Endothelial cell of umbilical vein (primary cell): Measurements from ENCODE around the gene PLA2R1.

ENCODE experiments used
- EZH2 ChIP-seq: IDR thresholded peaks from 2 replicates; pipeline ENCODE4 v1.6.1; 2012; ENCODE audit warnings: borderline replicate concordance, low read depth, mild to moderate bottlenecking, moderate library complexity, low read length, inconsistent platforms; ENCODE audit not compliant: severe bottlenecking
- GATA2 ChIP-seq: IDR thresholded peaks from 2 replicates; pipeline ENCODE4 v1.7.0; 2011; ENCODE audit warnings: low read depth, mild to moderate bottlenecking, moderate library complexity, mixed read lengths, low read length; ENCODE audit not compliant: insufficient read length, insufficient read depth
- JUN ChIP-seq: IDR thresholded peaks from 2 replicates; pipeline ENCODE4 v1.6.1; 2011; ENCODE audit warnings: borderline replicate concordance, low read depth; ENCODE audit not compliant: insufficient read length, insufficient read depth
- MYC ChIP-seq: IDR thresholded peaks from one replicate; pipeline ENCODE4 v1.6.1; 2011; ENCODE audit warnings: mild to moderate bottlenecking, low read depth, low read length
- POLR2A ChIP-seq: IDR thresholded peaks from 2 replicates; pipeline ENCODE4 v1.6.1; 2012; ENCODE audit warnings: low read depth, mild to moderate bottlenecking, control low read depth, low read length
- POLR2AphosphoS5 ChIP-seq: IDR thresholded peaks from 2 replicates; pipeline ENCODE4 v1.6.1; 2012; ENCODE audit warnings: low read depth, mild to moderate bottlenecking, control low read depth, low read length, moderate library complexity; ENCODE audit not compliant: insufficient read depth
- TF ChIP-seq, protein P1 (sequence below), 2 donors: IDR thresholded peaks; 1 replicate in 1 of 2; 2 replicates in 1 of 2; pipeline ENCODE4 v1.5.1; 2011; ENCODE audit warnings: low read length in 2 of 2, mild to moderate bottlenecking in 2 of 2, moderate library complexity in 2 of 2, control low read depth in 1 of 2, inconsistent platforms in 1 of 2, low read depth in 1 of 2; ENCODE audit not compliant: insufficient read depth in 1 of 2; ENCODE audit errors: extremely low read depth in 1 of 2

DNA sequence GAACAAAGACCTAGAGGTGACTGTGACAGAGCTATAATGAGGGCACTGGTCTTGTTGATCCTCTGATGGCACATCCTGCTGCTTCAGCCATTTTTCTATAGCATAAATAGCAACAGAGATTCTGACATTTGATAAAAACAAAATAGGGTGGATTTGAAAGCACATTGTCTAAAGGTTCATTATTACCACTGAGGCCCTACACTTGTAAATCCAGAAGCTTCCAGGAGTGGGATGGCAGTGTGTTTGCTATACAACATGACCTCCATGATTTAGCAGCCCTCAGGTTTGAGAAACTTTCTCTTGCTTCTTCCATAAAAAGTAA is 171.2 kb downstream of the PLA2R1 start:
- no peak for TF ChIP-seq POLR2AphosphoS5
- TF ChIP-seq, protein P1, sequence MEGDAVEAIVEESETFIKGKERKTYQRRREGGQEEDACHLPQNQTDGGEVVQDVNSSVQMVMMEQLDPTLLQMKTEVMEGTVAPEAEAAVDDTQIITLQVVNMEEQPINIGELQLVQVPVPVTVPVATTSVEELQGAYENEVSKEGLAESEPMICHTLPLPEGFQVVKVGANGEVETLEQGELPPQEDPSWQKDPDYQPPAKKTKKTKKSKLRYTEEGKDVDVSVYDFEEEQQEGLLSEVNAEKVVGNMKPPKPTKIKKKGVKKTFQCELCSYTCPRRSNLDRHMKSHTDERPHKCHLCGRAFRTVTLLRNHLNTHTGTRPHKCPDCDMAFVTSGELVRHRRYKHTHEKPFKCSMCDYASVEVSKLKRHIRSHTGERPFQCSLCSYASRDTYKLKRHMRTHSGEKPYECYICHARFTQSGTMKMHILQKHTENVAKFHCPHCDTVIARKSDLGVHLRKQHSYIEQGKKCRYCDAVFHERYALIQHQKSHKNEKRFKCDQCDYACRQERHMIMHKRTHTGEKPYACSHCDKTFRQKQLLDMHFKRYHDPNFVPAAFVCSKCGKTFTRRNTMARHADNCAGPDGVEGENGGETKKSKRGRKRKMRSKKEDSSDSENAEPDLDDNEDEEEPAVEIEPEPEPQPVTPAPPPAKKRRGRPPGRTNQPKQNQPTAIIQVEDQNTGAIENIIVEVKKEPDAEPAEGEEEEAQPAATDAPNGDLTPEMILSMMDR (IDR thresholded peaks at IDR 0.05; ENCODE audit: extremely low read depth in 1 of 2, insufficient read depth in 1 of 2, low read depth in 1 of 2, low read length in 2 of 2), result no peak
- no peak for TF ChIP-seq EZH2
- no peak for TF ChIP-seq GATA2
- TF ChIP-seq POLR2A, result no peak
- TF ChIP-seq JUN, result no peak
- TF ChIP-seq MYC, result no peak
